ENCODE data around the gene ALDH1L1. TPM values are rescaled to one million over a fixed set of nuclear protein-coding genes. Genes with fewer than 3 reads are reported as not detected.

Gene ALDH1L1
- total and polyA plus RNA-seq, 2 of the 4 experiments (the other 2 are of a cell fraction) = not detected

DNA sequence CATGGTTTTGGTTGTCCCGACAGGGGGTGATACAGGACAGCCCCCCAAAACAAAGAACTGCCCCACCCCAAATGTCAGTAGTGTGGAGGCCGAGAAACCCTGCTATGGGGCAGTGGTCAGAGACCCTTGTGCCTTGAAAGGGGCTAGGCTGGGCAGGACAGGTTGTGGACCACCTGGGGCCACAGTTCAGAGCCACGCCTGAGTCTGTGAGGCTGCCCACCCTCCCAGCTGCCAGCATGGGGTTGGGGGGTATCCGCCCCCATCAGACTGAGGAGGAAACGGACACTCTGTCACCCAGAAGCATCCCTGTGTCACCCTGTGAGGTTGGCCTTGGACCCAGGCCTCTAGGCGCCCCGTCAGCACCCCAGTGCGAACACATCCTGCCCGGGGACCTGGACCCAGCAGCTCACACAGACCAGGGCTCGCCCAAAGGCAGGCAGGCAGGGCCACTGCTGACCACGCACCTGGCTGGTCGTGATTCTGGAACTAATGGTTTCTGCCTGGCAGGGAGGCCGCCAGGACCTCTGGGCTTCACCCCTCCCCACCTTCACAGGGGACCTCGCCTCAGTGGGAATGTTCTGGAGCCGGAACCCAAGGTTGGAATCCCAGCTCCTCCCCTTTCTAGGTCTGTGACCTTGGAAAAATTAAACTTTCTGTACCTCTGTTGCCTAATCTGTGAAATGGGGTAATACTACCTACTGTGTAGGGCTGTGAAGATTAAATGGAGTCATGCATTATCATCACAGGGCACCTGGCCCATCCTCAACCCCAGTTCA is 97.8 kb downstream of the ALDH1L1 start:
- Histone ChIP-seq H3K9ac (ENCODE audit: low read depth, low read length) (0 out of 2 replicates have a peak overlapping the region, but pooled peaks have one; percentile 56), H3K4me1 (ENCODE audit: control insufficient read depth, insufficient read depth, low read length) (no peaks in the 10 kb centered on the region), H3K27me3 (ENCODE audit: control insufficient read depth, insufficient read depth, low read length) (no peaks in the 10 kb centered on the region), H3K23ac (ENCODE audit: low read depth, low read length) (no peak overlapping the region), H3K79me1 (ENCODE audit: low read depth in 1 of 2, low read length in 2 of 2) (peaks cover 0 to 3% of the 10 kb centered on the region in 2 experiments; a peak in 2 of 4 replicates), H3K9me1 (ENCODE audit: insufficient read depth, low read length) (0 out of 2 replicates have a peak, but pooled peaks cover 3% of the 10 kb centered on the region), H3K4me3 (ENCODE audit: insufficient read depth, low read depth, low read length) (no peak overlapping the region), H4K5ac (ENCODE audit: low read depth, low read length) (no peak overlapping the region), H2AFZ (replicated peaks; ENCODE audit: low read length, poor library complexity) (no peak overlapping the region), H3K4me2 (ENCODE audit: low read depth, low read length) (peak overlapping the region; percentile 48; the same call in 1 of the 2 replicates), H4K91ac (ENCODE audit: insufficient read depth, low read depth, low read length) (no peak overlapping the region), H2BK5ac (ENCODE audit: low read depth, low read length, poor library complexity, severe bottlenecking) (no peak overlapping the region), H2AK9ac (replicated peaks; ENCODE audit: low read depth, low read length, poor library complexity) (no peak overlapping the region), H3K9me3 (ENCODE audit: control insufficient read depth, insufficient read depth, low read length) (no peaks in the 10 kb centered on the region), H2BK15ac (ENCODE audit: low read depth, low read length) (no peak overlapping the region), H2BK20ac (ENCODE audit: low read depth, low read length) (no peak overlapping the region), H4K8ac (ENCODE audit: low read depth in 2 of 2, low read length in 2 of 2) (no peak overlapping the region; a peak in 1 of 4 replicates), H3K14ac (replicated peaks; ENCODE audit: low read depth, low read length) (no peak overlapping the region), H2AK5ac (ENCODE audit: low read depth, low read length) (no peak overlapping the region), H3K18ac (ENCODE audit: low read depth, low read length) (no peak overlapping the region), H3K4ac (ENCODE audit: low read depth, low read length) (no peak overlapping the region), H3K56ac (ENCODE audit: extremely low read depth, insufficient read depth, low read length) (no peak overlapping the region), H3K27ac (ENCODE audit: insufficient read depth, low read length) (no peak overlapping the region), H2BK120ac (ENCODE audit: low read depth, low read length) (no peak overlapping the region), H4K20me1 (ENCODE audit: insufficient read depth, low read length) (no peaks in the 10 kb centered on the region), H3K36me3 (ENCODE audit: control insufficient read depth, insufficient read depth, low read length) (no peaks in the 10 kb centered on the region)
- BruUV-seq (replicated peaks) = no TSS peak
- TF ChIP-seq SMC3 (IDR thresholded peaks at IDR 0.05; ENCODE audit: low read depth, low read length) (no peak), NFE2L2 (IDR thresholded peaks at IDR 0.05; ENCODE audit: low read depth, low read length) (no peak), MAZ (IDR thresholded peaks at IDR 0.05; ENCODE audit: borderline replicate concordance, low read depth, low read length) (no peak), RFX5 (IDR thresholded peaks at IDR 0.05; ENCODE audit: low read depth, low read length) (no peak)
- TF ChIP-seq, protein P1, sequence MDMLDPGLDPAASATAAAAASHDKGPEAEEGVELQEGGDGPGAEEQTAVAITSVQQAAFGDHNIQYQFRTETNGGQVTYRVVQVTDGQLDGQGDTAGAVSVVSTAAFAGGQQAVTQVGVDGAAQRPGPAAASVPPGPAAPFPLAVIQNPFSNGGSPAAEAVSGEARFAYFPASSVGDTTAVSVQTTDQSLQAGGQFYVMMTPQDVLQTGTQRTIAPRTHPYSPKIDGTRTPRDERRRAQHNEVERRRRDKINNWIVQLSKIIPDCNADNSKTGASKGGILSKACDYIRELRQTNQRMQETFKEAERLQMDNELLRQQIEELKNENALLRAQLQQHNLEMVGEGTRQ (IDR thresholded peaks at IDR 0.05; ENCODE audit: low read depth, low read length) = no peak
- TF ChIP-seq, protein P2, sequence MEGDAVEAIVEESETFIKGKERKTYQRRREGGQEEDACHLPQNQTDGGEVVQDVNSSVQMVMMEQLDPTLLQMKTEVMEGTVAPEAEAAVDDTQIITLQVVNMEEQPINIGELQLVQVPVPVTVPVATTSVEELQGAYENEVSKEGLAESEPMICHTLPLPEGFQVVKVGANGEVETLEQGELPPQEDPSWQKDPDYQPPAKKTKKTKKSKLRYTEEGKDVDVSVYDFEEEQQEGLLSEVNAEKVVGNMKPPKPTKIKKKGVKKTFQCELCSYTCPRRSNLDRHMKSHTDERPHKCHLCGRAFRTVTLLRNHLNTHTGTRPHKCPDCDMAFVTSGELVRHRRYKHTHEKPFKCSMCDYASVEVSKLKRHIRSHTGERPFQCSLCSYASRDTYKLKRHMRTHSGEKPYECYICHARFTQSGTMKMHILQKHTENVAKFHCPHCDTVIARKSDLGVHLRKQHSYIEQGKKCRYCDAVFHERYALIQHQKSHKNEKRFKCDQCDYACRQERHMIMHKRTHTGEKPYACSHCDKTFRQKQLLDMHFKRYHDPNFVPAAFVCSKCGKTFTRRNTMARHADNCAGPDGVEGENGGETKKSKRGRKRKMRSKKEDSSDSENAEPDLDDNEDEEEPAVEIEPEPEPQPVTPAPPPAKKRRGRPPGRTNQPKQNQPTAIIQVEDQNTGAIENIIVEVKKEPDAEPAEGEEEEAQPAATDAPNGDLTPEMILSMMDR (conservative IDR thresholded peaks at IDR 0.05; ENCODE audit: low read depth, low read length) = no peak
- dilution Hi-C loops (cut with HindIII; ENCODE audit: low sequenced_read_pairs, unreplicated experiment) (no loop called here), in situ Hi-C loops (cut with MboI; ENCODE audit: low sequenced_read_pairs) (no loop called here), intact Hi-C loops (cut with micrococcal nuclease) (no loop called here)
- DNase-seq (no peak), ATAC-seq (ENCODE audit: low read depth) (no peak)
- ChIA-PET CTCF (no interaction called here), POLR2A (ENCODE audit: unreplicated experiment) (no interaction called here)
- WGBS, 2 experiments (ENCODE audit: extremely low coverage in 2 of 2, insufficient read length in 1 of 2) = 100% methylated on average over 1 of the region's 15 CpGs; no CpG with 5 or more reads in 1 of the 2 experiments
